Astrocyte (in vitro differentiated cells and primary cell): Measurements from ENCODE around the gene MYORG. TPM values are rescaled to one million over a fixed set of nuclear protein-coding genes. Genes with fewer than 3 reads are reported as not detected.

Experiments used
- DNase-seq: peaks from one replicate; pipeline ENCODE4 v3.0.0-alpha.2; 2010; ENCODE audit warnings: low read depth
- FAIRE-seq: peaks from 2 replicates; lab custom pipeline; 2011; peaks lifted over from hg19 to GRCh38; lab: Jason Lieb, UNC
- H2AFZ ChIP-seq: 2 replicates; pipeline ENCODE4 v1.6.0; 2012; ENCODE audit warnings: low read depth, low read length, inconsistent platforms
- H3K27ac ChIP-seq: 2 replicates; pipeline ENCODE4 v1.5.1; 2011; ENCODE audit warnings: low read depth, low read length, inconsistent platforms
- H3K27me3 ChIP-seq: 2 replicates; pipeline ENCODE4 v1.6.0; 2011; ENCODE audit warnings: low read length, inconsistent platforms; ENCODE audit not compliant: insufficient read depth
- H3K36me3 ChIP-seq: 2 replicates; pipeline ENCODE4 v1.5.1; 2011; ENCODE audit warnings: low read length, inconsistent platforms; ENCODE audit not compliant: insufficient read depth
- H3K4me1 ChIP-seq: 2 replicates; pipeline ENCODE4 v1.5.1; 2011; ENCODE audit warnings: low read length, inconsistent platforms; ENCODE audit not compliant: insufficient read depth
- H3K4me2 ChIP-seq: 2 replicates; pipeline ENCODE4 v1.6.0; 2012; ENCODE audit warnings: low read length, inconsistent platforms
- H3K4me3 ChIP-seq: 2 replicates; pipeline ENCODE4 v1.5.1; 2011; ENCODE audit warnings: low read depth, mild to moderate bottlenecking, low read length, inconsistent platforms; ENCODE audit not compliant: insufficient read depth
- H3K79me2 ChIP-seq: 2 replicates; pipeline ENCODE4 v1.6.0; 2012; ENCODE audit warnings: mild to moderate bottlenecking, low read length, inconsistent platforms; ENCODE audit not compliant: insufficient read depth
- H3K9ac ChIP-seq: 2 replicates; pipeline ENCODE4 v1.6.0; 2012; ENCODE audit warnings: mild to moderate bottlenecking, low read length, inconsistent platforms
- H3K9me3 ChIP-seq: 2 replicates; pipeline ENCODE4 v1.5.1; 2012; ENCODE audit warnings: low read depth, mild to moderate bottlenecking, low read length, inconsistent platforms; ENCODE audit not compliant: insufficient read depth
- H4K20me1 ChIP-seq: 2 replicates; pipeline ENCODE4 v1.6.0; 2012; ENCODE audit warnings: low read length, inconsistent platforms; ENCODE audit not compliant: insufficient read depth
- H3K27ac Mint-ChIP-seq: one replicate; pipeline ENCODE4 v1.8.0; 2021; ENCODE audit warnings: mild to moderate bottlenecking, mixed read lengths; ENCODE audit not compliant: unreplicated experiment
- H3K27me3 Mint-ChIP-seq: one replicate; pipeline ENCODE4 v1.8.0; 2021; ENCODE audit warnings: low read depth, mixed read lengths; ENCODE audit not compliant: unreplicated experiment
- H3K36me3 Mint-ChIP-seq: one replicate; pipeline ENCODE4 v1.8.0; 2021; ENCODE audit warnings: low read depth, mixed read lengths; ENCODE audit not compliant: unreplicated experiment
- H3K4me1 Mint-ChIP-seq: one replicate; pipeline ENCODE4 v1.8.0; 2021; ENCODE audit warnings: low read depth, mixed read lengths; ENCODE audit not compliant: unreplicated experiment
- H3K4me3 Mint-ChIP-seq: one replicate; pipeline ENCODE4 v1.8.0; 2021; ENCODE audit warnings: mild to moderate bottlenecking, moderate library complexity, mixed read lengths; ENCODE audit not compliant: unreplicated experiment
- H3K9me3 Mint-ChIP-seq: one replicate; pipeline ENCODE4 v1.8.0; 2021; ENCODE audit warnings: mild to moderate bottlenecking, mixed read lengths; ENCODE audit not compliant: unreplicated experiment
- EZH2 ChIP-seq: IDR thresholded peaks from 2 replicates; pipeline ENCODE4 v1.6.1; 2012; ENCODE audit warnings: mild to moderate bottlenecking, low read length, inconsistent platforms; ENCODE audit not compliant: insufficient read depth
- total RNA-seq: library from RNA; stranded (reverse); gene quantifications from 2 replicates; pipeline ENCODE4 v1.2.1, GENCODE V29; 2021
- TF ChIP-seq, protein P1 (sequence below): IDR thresholded peaks from 2 replicates; pipeline ENCODE4 v1.5.1; 2011; ENCODE audit warnings: low read depth, mild to moderate bottlenecking, inconsistent platforms, low read length, moderate library complexity; ENCODE audit not compliant: insufficient read depth

The MYORG gene
- total RNA-seq, 1 donor from 2014 or later = 6.9 TPM

DNA sequence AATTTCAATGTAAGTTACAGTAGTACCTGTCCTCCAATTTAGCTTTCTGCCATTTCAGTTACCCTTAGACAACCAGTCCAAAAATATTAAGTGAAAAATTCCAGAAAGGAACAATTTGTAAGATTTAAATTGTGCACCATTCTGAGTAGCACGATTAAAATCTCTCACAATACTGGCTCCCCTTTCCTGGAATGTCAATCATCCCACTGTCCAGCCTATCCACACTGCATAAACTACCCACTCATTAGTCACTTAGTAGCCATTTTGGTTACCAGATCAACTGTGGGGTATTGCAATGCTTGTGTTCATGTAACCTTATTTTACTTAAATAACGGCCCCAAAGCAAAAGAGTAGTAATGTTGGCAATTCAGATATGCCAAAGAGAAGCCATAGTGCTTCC, 59.3 kb downstream of the MYORG start:
- Histone ChIP-seq H2AFZ (no peak overlapping the region), H3K9me3 (no peaks in the 10 kb centered on the region), H3K79me2 (peaks cover 3% of the 10 kb centered on the region), H3K4me2 (no peak overlapping the region), H3K4me1 (no peaks in the 10 kb centered on the region), H3K4me3 (no peak overlapping the region), H3K27me3 (no peaks in the 10 kb centered on the region), H3K27ac (no peak overlapping the region), H3K36me3 (no peaks in the 10 kb centered on the region), H3K9ac (no peak overlapping the region), H4K20me1 (no peaks in the 10 kb centered on the region)
- Mint-ChIP-seq H3K36me3 (peaks cover 4% of the 10 kb centered on the region), H3K9me3 (peaks cover 2% of the 10 kb centered on the region), H3K27ac (no peak overlapping the region), H3K4me3 (no peak overlapping the region), H3K4me1 (no peaks in the 10 kb centered on the region), H3K27me3 (no peaks in the 10 kb centered on the region)
- TF ChIP-seq, protein P1, sequence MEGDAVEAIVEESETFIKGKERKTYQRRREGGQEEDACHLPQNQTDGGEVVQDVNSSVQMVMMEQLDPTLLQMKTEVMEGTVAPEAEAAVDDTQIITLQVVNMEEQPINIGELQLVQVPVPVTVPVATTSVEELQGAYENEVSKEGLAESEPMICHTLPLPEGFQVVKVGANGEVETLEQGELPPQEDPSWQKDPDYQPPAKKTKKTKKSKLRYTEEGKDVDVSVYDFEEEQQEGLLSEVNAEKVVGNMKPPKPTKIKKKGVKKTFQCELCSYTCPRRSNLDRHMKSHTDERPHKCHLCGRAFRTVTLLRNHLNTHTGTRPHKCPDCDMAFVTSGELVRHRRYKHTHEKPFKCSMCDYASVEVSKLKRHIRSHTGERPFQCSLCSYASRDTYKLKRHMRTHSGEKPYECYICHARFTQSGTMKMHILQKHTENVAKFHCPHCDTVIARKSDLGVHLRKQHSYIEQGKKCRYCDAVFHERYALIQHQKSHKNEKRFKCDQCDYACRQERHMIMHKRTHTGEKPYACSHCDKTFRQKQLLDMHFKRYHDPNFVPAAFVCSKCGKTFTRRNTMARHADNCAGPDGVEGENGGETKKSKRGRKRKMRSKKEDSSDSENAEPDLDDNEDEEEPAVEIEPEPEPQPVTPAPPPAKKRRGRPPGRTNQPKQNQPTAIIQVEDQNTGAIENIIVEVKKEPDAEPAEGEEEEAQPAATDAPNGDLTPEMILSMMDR = no peak
- no peak for TF ChIP-seq EZH2
- FAIRE-seq (no peak), DNase-seq (no peak)

Other genes with a start within 250 kb of the MYORG start
- 52.0 and 60.8 TPM in 2 replicates for gene UBAP1, start 197.9 kb downstream of the MYORG start, total RNA-seq
- gene KIF24, start 47.6 kb downstream of the MYORG start, total RNA-seq = 0.79 and 0.86 TPM in 2 replicates
- gene NUDT2, start 47.3 kb downstream of the MYORG start, total RNA-seq = 12.8 and 12.9 TPM in 2 replicates
- gene FAM219A, start 81.7 kb upstream of the MYORG start, total RNA-seq = 59.9 and 63.5 TPM in 2 replicates
- gene DNAI1, start 81.9 kb upstream of the MYORG start, total RNA-seq = 0.58 and 1.8 TPM in 2 replicates
- gene ENHO, start 146.1 kb upstream of the MYORG start, total RNA-seq = 0.55 and 1.1 TPM in 2 replicates
- 6.6 and 7.4 TPM in 2 replicates for gene CNTFR, start 212.8 kb upstream of the MYORG start, total RNA-seq
- 13.9 TPM in 2 replicates for gene RPP25L, start 235.2 kb upstream of the MYORG start, total RNA-seq
- 93.0 and 94.8 TPM in 2 replicates for gene DCTN3, start 243.6 kb upstream of the MYORG start, total RNA-seq